A549 (cell line): ENCODE data around the gene METTL24.

Experiments
- CHD2 ChIP-seq: fragments of 150-350 bp; IDR thresholded peaks from 2 replicates; pipeline ENCODE4 v1.6.1; 2014; ENCODE audit warnings: low read length; ENCODE audit not compliant: partially characterized antibody
- CTCF ChIP-seq: fragments of >200 bp; sonication (Bioruptor Twin); formaldehyde crosslinking; IDR thresholded peaks from 3 replicates; pipeline ENCODE4 v1.5.1; 2016
- MYC ChIP-seq: IDR thresholded peaks from 2 replicates; pipeline ENCODE4 v1.6.1; 2012; ENCODE audit warnings: mild to moderate bottlenecking, inconsistent platforms, low read length, improper control_type of control experiment, borderline replicate concordance
- TF ChIP-seq, protein P1 (sequence below): fragments of 200-600 bp; sonication (generic); IDR thresholded peaks from 2 replicates; pipeline ENCODE4 v1.6.1; 2016; ENCODE audit warnings: antibody characterized with exemption, mild to moderate bottlenecking, moderate library complexity

- TF ChIP-seq CTCF, result no peak
- TF ChIP-seq CHD2, result no peak
- no peak for TF ChIP-seq MYC
- TF ChIP-seq, protein P1, sequence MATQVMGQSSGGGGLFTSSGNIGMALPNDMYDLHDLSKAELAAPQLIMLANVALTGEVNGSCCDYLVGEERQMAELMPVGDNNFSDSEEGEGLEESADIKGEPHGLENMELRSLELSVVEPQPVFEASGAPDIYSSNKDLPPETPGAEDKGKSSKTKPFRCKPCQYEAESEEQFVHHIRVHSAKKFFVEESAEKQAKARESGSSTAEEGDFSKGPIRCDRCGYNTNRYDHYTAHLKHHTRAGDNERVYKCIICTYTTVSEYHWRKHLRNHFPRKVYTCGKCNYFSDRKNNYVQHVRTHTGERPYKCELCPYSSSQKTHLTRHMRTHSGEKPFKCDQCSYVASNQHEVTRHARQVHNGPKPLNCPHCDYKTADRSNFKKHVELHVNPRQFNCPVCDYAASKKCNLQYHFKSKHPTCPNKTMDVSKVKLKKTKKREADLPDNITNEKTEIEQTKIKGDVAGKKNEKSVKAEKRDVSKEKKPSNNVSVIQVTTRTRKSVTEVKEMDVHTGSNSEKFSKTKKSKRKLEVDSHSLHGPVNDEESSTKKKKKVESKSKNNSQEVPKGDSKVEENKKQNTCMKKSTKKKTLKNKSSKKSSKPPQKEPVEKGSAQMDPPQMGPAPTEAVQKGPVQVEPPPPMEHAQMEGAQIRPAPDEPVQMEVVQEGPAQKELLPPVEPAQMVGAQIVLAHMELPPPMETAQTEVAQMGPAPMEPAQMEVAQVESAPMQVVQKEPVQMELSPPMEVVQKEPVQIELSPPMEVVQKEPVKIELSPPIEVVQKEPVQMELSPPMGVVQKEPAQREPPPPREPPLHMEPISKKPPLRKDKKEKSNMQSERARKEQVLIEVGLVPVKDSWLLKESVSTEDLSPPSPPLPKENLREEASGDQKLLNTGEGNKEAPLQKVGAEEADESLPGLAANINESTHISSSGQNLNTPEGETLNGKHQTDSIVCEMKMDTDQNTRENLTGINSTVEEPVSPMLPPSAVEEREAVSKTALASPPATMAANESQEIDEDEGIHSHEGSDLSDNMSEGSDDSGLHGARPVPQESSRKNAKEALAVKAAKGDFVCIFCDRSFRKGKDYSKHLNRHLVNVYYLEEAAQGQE, result no peak
These were observed 10.9 kb upstream of the METTL24 start for GRCh38 chr6:110369066-110369465.
